Activated T-helper 1 cell treated with anti-CD3 and anti-CD28 coated beads, Interleukin-2, amount 50 U/mL, for 16 hours (primary cell): ENCODE data around the gene FCHO1.

Experiments
- DNase-seq, 2 donors: peaks; one replicate each; pipeline ENCODE4 v3.0.0-alpha.2; 2020; ENCODE audit warnings: low read depth in 1 of 2, low spot score in 1 of 2

FCHO1 gene

GRCh38 chr19:17751103-17751911 is at the start of gene FCHO1:
TSS of gene FCHO1 (plus strand) at chr19:17751477. CDS start at chr19:17755165, 3,688 bp downstream.
- peak; percentile 74 to 80 for DNase-seq

- DNase-seq, result peak; percentile 59
These were observed 47.3 kb upstream of the FCHO1 start for GRCh38 chr19:17703824-17704463.

- DNase-seq, result no peak
These were observed 44.5 kb upstream of the FCHO1 start for GRCh38 chr19:17706750-17707181.

GRCh38 chr19:17711851-17712250 is 39.4 kb upstream of the FCHO1 start:
- no peak for DNase-seq

GRCh38 chr19:17716309-17716929 is 34.9 kb upstream of the FCHO1 start:
- DNase-seq, result no peak

GRCh38 chr19:17718550-17718946 is 32.7 kb upstream of the FCHO1 start:
- DNase-seq, result no peak

- peak; percentile 25 to 49 for DNase-seq
These were observed 32.1 kb upstream of the FCHO1 start, which contains the start of gene MAP1S for GRCh38 chr19:17718947-17719711. TSS of gene MAP1S (plus strand) at chr19:17719480. CDS start at chr19:17719503, 23 bp downstream.

GRCh38 chr19:17719730-17720400 is 31.4 kb upstream of the FCHO1 start:
- peak in 1 of 2 donors; percentile 19 for DNase-seq

GRCh38 chr19:17720440-17720839 is 30.8 kb upstream of the FCHO1 start:
- no peak for DNase-seq

- no peak for DNase-seq
These were observed 30.1 kb upstream of the FCHO1 start for GRCh38 chr19:17721111-17721628.

- no peak for DNase-seq
These were observed 29.5 kb upstream of the FCHO1 start for GRCh38 chr19:17721821-17722220.

- DNase-seq, result no peak
These were observed 28.5 kb upstream of the FCHO1 start for GRCh38 chr19:17722655-17723240.

GRCh38 chr19:17724655-17725054 is 26.6 kb upstream of the FCHO1 start:
- no peak for DNase-seq

- no peak for DNase-seq
These were observed 25.7 kb upstream of the FCHO1 start for GRCh38 chr19:17725422-17726078.

- DNase-seq, result no peak
These were observed 25.0 kb upstream of the FCHO1 start for GRCh38 chr19:17726136-17726741.

GRCh38 chr19:17726964-17727773 is 24.1 kb upstream of the FCHO1 start:
- no peak for DNase-seq

- DNase-seq, result no peak
These were observed 23.4 kb upstream of the FCHO1 start for GRCh38 chr19:17727843-17728242.

- DNase-seq, result no peak
These were observed 18.1 kb upstream of the FCHO1 start for GRCh38 chr19:17733127-17733526.
